ENCODE data around the gene MS4A7.

MS4A7 gene

GRCh38 chr11:60367896-60368295 lies 10.4 kb upstream of the MS4A7 start:
- no peak for TF ChIP-seq REST (IDR thresholded peaks at IDR 0.05; ENCODE audit: insufficient read depth in 1 of 2, low read depth in 2 of 2, low read length in 2 of 2)
- no peak for TF ChIP-seq POLR2AphosphoS5 (IDR thresholded peaks at IDR 0.05; ENCODE audit: low read depth, low read length)
- TF ChIP-seq SIN3A (IDR thresholded peaks at IDR 0.05; ENCODE audit: borderline replicate concordance, insufficient read depth, low read length) = no peak
- no peak for TF ChIP-seq TAF1 (IDR thresholded peaks at IDR 0.05; ENCODE audit: borderline replicate concordance, insufficient read depth, low read length)

DNA sequence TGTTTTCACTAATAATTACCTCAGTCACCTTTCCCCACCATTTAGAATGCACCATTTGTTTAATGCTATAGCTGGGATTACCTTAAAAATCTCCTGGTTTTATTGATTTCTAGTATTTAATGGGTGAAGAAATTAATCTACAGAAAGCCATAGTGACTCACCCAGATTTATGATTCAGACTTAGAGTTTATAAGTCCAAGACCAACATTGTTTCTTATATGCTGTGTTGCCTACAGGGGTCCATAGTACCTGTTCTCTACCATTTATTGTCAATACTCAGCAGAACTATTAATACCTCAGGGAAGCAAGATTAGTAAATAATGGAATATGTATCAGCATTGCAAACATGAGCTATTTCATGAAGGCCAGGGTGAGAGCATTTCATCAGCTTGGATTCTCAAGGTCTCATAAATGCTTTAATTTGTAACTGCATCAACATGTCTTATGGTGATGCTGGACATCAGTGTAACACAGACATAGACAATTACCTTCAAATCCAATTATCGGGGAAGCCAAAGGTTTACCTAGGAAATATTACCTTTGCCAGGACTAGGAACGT lies 8.0 kb upstream of the MS4A7 start:
- TF ChIP-seq POLR2AphosphoS5 (IDR thresholded peaks at IDR 0.05; ENCODE audit: low read depth, low read length) (no peak), REST (IDR thresholded peaks at IDR 0.05; ENCODE audit: insufficient read depth in 1 of 2, low read depth in 2 of 2, low read length in 2 of 2) (no peak), FOXP2 (optimal IDR thresholded peaks at IDR 0.05; ENCODE audit: borderline replicate concordance, extremely low read depth, extremely low read length, insufficient read depth) (no peak), TAF1 (IDR thresholded peaks at IDR 0.05; ENCODE audit: borderline replicate concordance, insufficient read depth, low read length) (no peak), SIN3A (IDR thresholded peaks at IDR 0.05; ENCODE audit: borderline replicate concordance, insufficient read depth, low read length) (no peak)

DNA sequence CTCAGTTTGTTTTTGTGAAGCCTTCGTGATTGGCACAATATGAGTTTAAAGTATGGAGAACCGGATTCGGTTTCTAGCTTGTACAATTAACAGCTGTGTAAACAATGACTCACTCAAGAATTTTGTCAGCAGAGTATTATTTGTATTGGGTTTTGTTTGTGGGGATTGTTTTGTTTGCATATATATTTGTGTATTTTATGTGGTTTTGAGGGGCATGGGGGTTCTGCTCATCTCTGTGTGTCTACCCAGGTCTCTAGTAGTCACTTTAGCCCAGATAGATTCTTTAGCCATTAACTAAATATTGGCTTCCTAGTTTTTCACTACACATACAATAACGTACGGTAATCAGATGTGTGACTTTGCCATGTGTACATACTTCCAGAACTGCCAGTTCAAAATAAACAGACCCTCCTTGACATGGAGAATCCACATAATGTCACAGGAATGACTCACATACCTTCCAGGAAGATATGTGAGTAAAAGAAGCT lies 7.5 kb upstream of the MS4A7 start:
- no peak for TF ChIP-seq FOXP2 (optimal IDR thresholded peaks at IDR 0.05; ENCODE audit: borderline replicate concordance, extremely low read depth, extremely low read length, insufficient read depth)
- TF ChIP-seq POLR2AphosphoS5 (IDR thresholded peaks at IDR 0.05; ENCODE audit: low read depth, low read length) = no peak
- no peak for TF ChIP-seq SIN3A (IDR thresholded peaks at IDR 0.05; ENCODE audit: borderline replicate concordance, insufficient read depth, low read length)
- no peak for TF ChIP-seq TAF1 (IDR thresholded peaks at IDR 0.05; ENCODE audit: borderline replicate concordance, insufficient read depth, low read length)

- no peak for TF ChIP-seq FOXP2 (optimal IDR thresholded peaks at IDR 0.05; ENCODE audit: borderline replicate concordance, extremely low read depth, extremely low read length, insufficient read depth)
- no peak for TF ChIP-seq SIN3A (IDR thresholded peaks at IDR 0.05; ENCODE audit: borderline replicate concordance, insufficient read depth, low read length)
- TF ChIP-seq POLR2AphosphoS5 (IDR thresholded peaks at IDR 0.05; ENCODE audit: low read depth, low read length) = no peak
- no peak for TF ChIP-seq REST (IDR thresholded peaks at IDR 0.05; ENCODE audit: insufficient read depth in 1 of 2, low read depth in 2 of 2, low read length in 2 of 2)
- TF ChIP-seq TAF1 (IDR thresholded peaks at IDR 0.05; ENCODE audit: borderline replicate concordance, insufficient read depth, low read length) = no peak
Measured at GRCh38 chr11:60371386-60371785, 6.9 kb upstream of the MS4A7 start.

- TF ChIP-seq REST (IDR thresholded peaks at IDR 0.05; ENCODE audit: insufficient read depth in 1 of 2, low read depth in 2 of 2, low read length in 2 of 2) (no peak), TAF1 (IDR thresholded peaks at IDR 0.05; ENCODE audit: borderline replicate concordance, insufficient read depth, low read length) (no peak), FOXP2 (optimal IDR thresholded peaks at IDR 0.05; ENCODE audit: borderline replicate concordance, extremely low read depth, extremely low read length, insufficient read depth) (no peak), POLR2AphosphoS5 (IDR thresholded peaks at IDR 0.05; ENCODE audit: low read depth, low read length) (no peak), SIN3A (IDR thresholded peaks at IDR 0.05; ENCODE audit: borderline replicate concordance, insufficient read depth, low read length) (no peak)
Measured at GRCh38 chr11:60371854-60372253, 6.5 kb upstream of the MS4A7 start.

Data from PFSK-1 (cell line).